ENCODE data around the gene RASSF8.

Gene RASSF8

GRCh38 chr12:26122681-26123481 is 164.4 kb downstream of the RASSF8 start:
- Mint-ChIP-seq H3K27ac (no peak overlapping the region), H3K4me3 (peak overlapping the region; percentile 71), H3K9me3 (no peaks in the 10 kb centered on the region), H3K36me3 (ENCODE audit: low read depth) (no peaks in the 10 kb centered on the region), H3K27me3 (peaks cover 79% of the 10 kb centered on the region), H3K4me1 (ENCODE audit: low read depth) (peaks cover 57% of the 10 kb centered on the region)
- intact Hi-C loops (cut with micrococcal nuclease), result loop anchor here (5.0 kb wide), 1 partner anchor 149 kb away; no protein-coding TSS in a partner anchor

GRCh38 chr12:26123482-26123980 is 165.0 kb downstream of the RASSF8 start:
- intact Hi-C loops (cut with micrococcal nuclease), result loop anchor here (5.0 kb wide), 1 partner anchor 149 kb away; no protein-coding TSS in a partner anchor
- no peaks in the 10 kb centered on the region for H3K9me3 Mint-ChIP-seq
- H3K27ac Mint-ChIP-seq, result no peak overlapping the region
- peak overlapping the region; percentile 71 for H3K4me3 Mint-ChIP-seq
- H3K4me1 Mint-ChIP-seq (ENCODE audit: low read depth), result peaks cover 52% of the 10 kb centered on the region
- peaks cover 82% of the 10 kb centered on the region for H3K27me3 Mint-ChIP-seq
- H3K36me3 Mint-ChIP-seq (ENCODE audit: low read depth), result no peaks in the 10 kb centered on the region

DNA sequence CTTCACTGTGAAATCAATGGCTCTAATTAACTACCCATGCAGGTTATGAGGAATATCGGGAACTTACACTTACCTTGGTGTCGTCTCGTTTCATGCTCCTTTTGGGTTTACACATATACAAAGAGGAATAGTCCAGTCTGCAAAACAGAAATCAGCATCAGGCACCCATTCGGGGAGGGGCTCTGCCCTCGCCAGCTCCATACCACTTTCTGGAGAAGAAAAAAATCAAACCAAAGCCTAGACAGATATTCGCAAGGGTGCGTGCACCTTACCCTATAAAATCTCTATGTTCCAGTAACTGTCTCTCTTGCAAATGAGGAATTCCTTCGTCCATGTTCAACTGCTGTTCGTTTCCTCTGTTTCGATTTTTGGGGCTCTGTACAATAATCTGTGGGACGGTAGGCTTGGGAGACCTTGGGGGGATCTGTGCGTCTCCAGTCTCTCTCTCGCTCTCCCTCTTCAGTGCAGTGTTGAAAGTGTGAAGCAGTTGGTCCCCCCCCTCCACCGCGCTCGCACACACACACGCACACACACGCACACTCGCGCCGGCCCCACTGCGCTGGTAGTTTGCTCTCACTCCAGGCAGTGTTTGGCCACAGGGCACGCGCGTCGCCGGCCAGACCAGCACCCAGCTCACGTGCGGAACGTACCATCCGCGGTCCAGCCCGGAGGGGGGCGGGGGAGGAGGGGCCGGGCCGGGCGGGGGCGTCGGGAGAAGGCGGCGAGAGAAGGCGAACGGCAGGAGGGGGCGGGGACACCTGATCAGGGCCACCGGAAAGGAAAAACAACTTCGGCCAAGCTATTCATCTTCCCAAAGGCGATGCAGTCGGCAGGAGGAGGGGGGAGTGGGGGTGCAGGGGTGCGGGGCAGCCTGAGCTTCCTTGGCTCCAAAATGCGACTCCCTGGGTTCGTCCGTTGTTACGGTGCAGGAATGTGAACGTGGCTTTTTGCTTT is 166.2 kb downstream of the RASSF8 start, which contains the start of gene BHLHE41:
Gene BHLHE41 (minus strand): TSS at position 592 of the 954 bp plus-strand sequence. CDS start 258 bp downstream, at position 334.
- Mint-ChIP-seq H3K4me3 (peak within 1 kb of the TSS; percentile 80), H3K36me3 (ENCODE audit: low read depth) (no peaks in the 10 kb centered on the region), H3K27me3 (peaks cover 85% of the 10 kb centered on the region), H3K4me1 (ENCODE audit: low read depth) (peaks cover 47% of the 10 kb centered on the region), H3K9me3 (no peaks in the 10 kb centered on the region), H3K27ac (peak within 1 kb of the TSS; percentile 17)
- intact Hi-C loops (cut with micrococcal nuclease), result loop anchor here (5.0 kb wide), 1 partner anchor 148 kb away; no protein-coding TSS in a partner anchor

DNA sequence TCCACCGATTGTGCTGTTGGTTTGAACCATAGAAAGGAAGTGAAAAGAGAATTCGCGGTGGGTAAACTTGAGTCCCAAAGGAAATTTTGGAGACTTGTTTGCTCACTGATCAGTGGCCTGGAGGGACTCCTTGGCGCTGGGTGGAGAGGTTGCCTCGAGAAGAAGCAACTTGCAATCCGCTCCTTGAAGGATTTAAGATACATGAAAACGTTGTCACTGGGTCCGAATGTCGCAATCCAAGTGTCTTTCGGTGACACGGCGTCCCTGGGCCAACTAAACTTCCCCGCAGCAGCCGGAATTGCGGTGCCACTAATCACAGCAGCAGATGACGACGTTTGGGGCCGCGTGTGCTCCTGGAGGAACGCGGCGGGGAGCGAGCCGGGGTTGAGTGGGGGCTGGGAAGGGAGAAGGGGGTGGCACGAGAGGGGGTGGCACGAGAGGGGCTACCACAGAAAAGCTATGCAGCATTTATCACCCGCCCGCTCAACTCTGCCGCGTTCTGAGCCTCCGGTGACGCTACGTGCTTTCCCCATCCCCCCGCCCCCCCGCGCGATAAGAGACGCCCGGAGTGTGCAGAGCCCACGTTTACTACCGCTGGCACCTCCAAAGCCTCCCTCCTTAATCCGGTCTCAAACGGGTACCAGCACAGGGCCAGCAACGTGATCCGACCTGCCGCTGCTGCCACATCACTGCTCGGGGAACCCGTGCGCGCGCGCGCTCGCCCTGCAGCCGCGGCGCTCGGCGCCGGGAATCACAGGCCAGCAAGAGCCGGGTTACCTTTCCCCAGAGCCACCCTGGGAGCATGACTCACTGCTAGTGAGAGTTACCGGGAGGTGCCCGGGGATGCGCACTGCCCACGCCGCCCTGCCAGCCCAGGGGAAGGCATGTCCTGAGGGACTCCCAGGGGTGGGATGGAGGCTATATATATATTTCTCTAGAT is 167.2 kb downstream of the RASSF8 start:
- Mint-ChIP-seq H3K36me3 (ENCODE audit: low read depth) (no peaks in the 10 kb centered on the region), H3K27me3 (peaks cover 83% of the 10 kb centered on the region), H3K4me1 (ENCODE audit: low read depth) (peaks cover 49% of the 10 kb centered on the region), H3K27ac (peak overlapping the region; percentile 17), H3K4me3 (peak overlapping the region; percentile 80), H3K9me3 (no peaks in the 10 kb centered on the region)
- intact Hi-C loops (cut with micrococcal nuclease), result no loop called here

DNA sequence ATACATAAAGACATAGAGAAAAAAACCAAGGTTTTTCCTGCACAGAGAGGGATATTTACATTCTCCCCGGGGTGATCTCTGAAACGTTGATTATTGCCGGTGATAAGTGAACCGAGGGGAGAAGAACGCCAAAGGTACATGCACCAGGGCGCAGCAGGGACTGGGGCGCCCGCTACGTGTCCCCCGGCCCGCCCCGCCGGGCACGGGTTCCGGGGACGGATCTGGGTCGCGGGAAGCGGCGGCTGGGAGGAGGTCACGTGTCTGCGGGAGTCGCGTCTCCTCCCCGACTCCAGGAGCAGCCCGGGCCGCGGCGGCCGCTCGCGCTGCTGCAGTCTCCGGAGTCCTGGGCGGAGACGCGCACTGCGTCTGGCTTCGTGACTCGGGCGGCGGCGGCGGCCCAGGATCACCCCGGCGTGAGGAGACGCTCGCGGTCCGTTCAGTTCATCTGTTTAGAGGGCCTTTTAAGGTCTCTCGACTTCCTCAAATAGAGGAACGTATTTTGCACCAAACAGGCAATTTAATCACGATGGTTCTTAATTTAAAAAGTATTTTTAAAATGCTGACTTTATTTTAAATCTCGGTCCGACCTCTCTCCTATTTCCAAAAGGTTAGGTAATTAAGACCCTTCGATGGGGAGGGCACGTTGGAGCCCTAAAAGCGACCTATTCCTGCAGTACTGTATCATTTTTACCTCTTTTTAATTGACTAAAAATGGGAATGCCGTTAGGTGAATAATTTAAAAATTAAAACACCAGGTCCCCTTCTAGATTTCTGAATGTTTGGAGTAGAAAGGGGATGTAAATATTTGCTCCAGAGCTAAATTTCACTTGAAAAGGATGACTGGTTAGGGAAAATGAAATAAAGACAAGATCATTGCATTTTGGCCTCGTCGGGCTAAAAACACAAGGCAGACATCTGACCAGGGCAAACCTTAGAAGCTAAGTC is 168.1 kb downstream of the RASSF8 start:
- intact Hi-C loops (cut with micrococcal nuclease), result no loop called here
- Mint-ChIP-seq H3K36me3 (ENCODE audit: low read depth) (no peaks in the 10 kb centered on the region), H3K4me3 (peak overlapping the region; percentile 80), H3K27me3 (peaks cover 78% of the 10 kb centered on the region), H3K9me3 (no peaks in the 10 kb centered on the region), H3K4me1 (ENCODE audit: low read depth) (peaks cover 55% of the 10 kb centered on the region), H3K27ac (no peak overlapping the region)

DNA sequence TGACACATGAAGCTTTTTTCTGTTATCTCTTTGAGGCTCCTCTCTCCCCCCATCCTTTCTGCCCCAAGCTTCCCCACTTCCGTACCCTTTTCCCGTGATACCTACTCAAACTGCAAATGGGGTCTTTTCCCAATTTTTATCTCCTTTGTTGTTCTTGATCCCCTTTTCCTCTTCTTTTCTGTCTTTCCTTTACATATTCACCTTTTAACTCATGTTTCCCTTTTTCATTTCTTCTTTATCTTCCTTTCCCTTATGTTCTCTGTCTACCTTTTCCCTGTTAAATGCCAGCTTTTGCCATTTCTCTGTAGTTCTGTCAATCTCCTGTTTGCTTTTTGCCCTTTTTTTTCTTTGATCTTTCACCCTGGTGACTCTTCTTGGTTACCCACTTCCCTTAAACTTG is 168.9 kb downstream of the RASSF8 start:
- Mint-ChIP-seq H3K4me3 (peak overlapping the region; percentile 11), H3K4me1 (ENCODE audit: low read depth) (peaks cover 52% of the 10 kb centered on the region), H3K9me3 (no peaks in the 10 kb centered on the region), H3K36me3 (ENCODE audit: low read depth) (no peaks in the 10 kb centered on the region), H3K27me3 (peaks cover 75% of the 10 kb centered on the region), H3K27ac (no peak overlapping the region)
- intact Hi-C loops (cut with micrococcal nuclease), result no loop called here

- H3K4me1 Mint-ChIP-seq (ENCODE audit: low read depth), result peaks cover 53% of the 10 kb centered on the region
- no peak overlapping the region for H3K4me3 Mint-ChIP-seq
- H3K27me3 Mint-ChIP-seq, result peaks cover 76% of the 10 kb centered on the region
These were observed 169.7 kb downstream of the RASSF8 start for GRCh38 chr12:26128168-26128567.

More at GRCh38 chr12:26128168-26128567, 169.7 kb downstream of the RASSF8 start:
- intact Hi-C loops (cut with micrococcal nuclease), result no loop called here
- Mint-ChIP-seq H3K9me3 (no peaks in the 10 kb centered on the region), H3K27ac (no peak overlapping the region), H3K36me3 (ENCODE audit: low read depth) (no peaks in the 10 kb centered on the region)

Data from dendritic cell treated with granulocyte-macrophage colony-stimulating factor and Interleukin-4, amounts not matched to agents 40 ng/mL and 50 ng/mL, for 4 days (primary cell).